Endothelial cell of umbilical vein (primary cell): ENCODE results near the gene LNPEP. TPM values are rescaled to one million over a fixed set of nuclear protein-coding genes. Genes with fewer than 3 reads are reported as not detected.

Experiments used
- BruUV-seq: library from RNA; stranded (reverse); fragments of 400-500 nt; replicated peaks from 2 replicates; lab custom pipeline; 2021; lab: Mats Ljungman, UMichigan
- CTCF ChIA-PET: fragments of 300-600, 350-600 bp; sonication (Branson Sonifier 250); formaldehyde crosslinking; loops from one replicate; lab custom pipeline; 2021; ENCODE audit warnings: antibody characterized with exemption, inconsistent platforms; lab: Charles Lee
- POLR2A ChIA-PET: fragments of 300-600, 350-600 bp; sonication (Branson Sonifier 250); formaldehyde crosslinking; loops from one replicate; lab custom pipeline; 2021; ENCODE audit warnings: antibody characterized with exemption, inconsistent platforms; lab: Charles Lee
- DNase-seq: peaks from one replicate; pipeline ENCODE4 v3.0.0-alpha.2; 2011; ENCODE audit warnings: low read depth, low spot score
- FAIRE-seq: peaks from 2 replicates; lab custom pipeline; 2011; peaks lifted over from hg19 to GRCh38; lab: Jason Lieb, UNC
- H2AFZ ChIP-seq: 2 replicates; pipeline ENCODE4 v1.6.0; 2012; ENCODE audit warnings: low read depth, low read length, control low read depth, inconsistent platforms
- H3K27ac ChIP-seq: 2 replicates; pipeline ENCODE4 v1.5.1; 2011; ENCODE audit warnings: low read depth, mild to moderate bottlenecking, control low read depth, low read length, moderate library complexity; ENCODE audit not compliant: insufficient read depth
- H3K27me3 ChIP-seq, 2 experiments: 2 replicates each; pipeline versions ENCODE4 v1.6.0 to v1.6.1; 2011; ENCODE audit warnings: low read length in 2 of 2, mixed read lengths in 1 of 2; ENCODE audit not compliant: control insufficient read depth in 2 of 2, insufficient read depth in 2 of 2
- H3K36me3 ChIP-seq, 2 experiments: 2 replicates in 1 of 2; 3 replicates in 1 of 2; pipeline ENCODE4 v1.5.1; 2011; ENCODE audit warnings: low read length in 2 of 2, mild to moderate bottlenecking in 1 of 2, moderate library complexity in 1 of 2; ENCODE audit not compliant: control insufficient read depth in 2 of 2, insufficient read depth in 2 of 2; ENCODE audit errors: extremely low read depth in 1 of 2
- H3K4me1 ChIP-seq: 3 replicates; pipeline ENCODE4 v1.5.1; 2011; ENCODE audit warnings: mild to moderate bottlenecking, low read length; ENCODE audit not compliant: control insufficient read depth, insufficient read depth; ENCODE audit errors: extremely low read depth
- H3K4me2 ChIP-seq: 2 replicates; pipeline ENCODE4 v1.6.1; 2011; ENCODE audit warnings: low read length, control low read depth, mixed read lengths; ENCODE audit not compliant: insufficient read depth
- H3K4me3 ChIP-seq, 3 experiments: fragments of 200-600 bp in 1 of 3; sonication (generic), shearing (Covaris generic) in 1 of 3; replicated peaks in 1 of 3; 2 replicates each; pipeline ENCODE4 v1.5.1; 2011 to 2016; ENCODE audit warnings: control low read depth in 3 of 3, low read length in 3 of 3, mild to moderate bottlenecking in 2 of 3, inconsistent platforms in 1 of 3, low read depth in 1 of 3, moderate library complexity in 1 of 3; ENCODE audit not compliant: insufficient read depth in 1 of 3
- H3K79me2 ChIP-seq: 2 replicates; pipeline ENCODE4 v1.6.0; 2012; ENCODE audit warnings: low read length, inconsistent platforms; ENCODE audit not compliant: control insufficient read depth, insufficient read depth
- H3K9ac ChIP-seq: replicated peaks from 2 replicates; pipeline ENCODE3; 2011; ENCODE audit warnings: low read length, control low read depth; ENCODE audit not compliant: insufficient read depth; ENCODE audit errors: extremely low read depth
- H3K9me1 ChIP-seq: replicated peaks from 3 replicates; pipeline ENCODE4 v1.6.0; 2011; ENCODE audit warnings: mild to moderate bottlenecking, low read length; ENCODE audit not compliant: control insufficient read depth, insufficient read depth; ENCODE audit errors: extremely low read depth
- H3K9me3 ChIP-seq: replicated peaks from 2 replicates; pipeline ENCODE4 v1.5.1; 2012; ENCODE audit warnings: low read length, inconsistent platforms; ENCODE audit not compliant: control insufficient read depth, insufficient read depth
- H4K20me1 ChIP-seq: replicated peaks from 2 replicates; pipeline ENCODE3; 2011; ENCODE audit warnings: mild to moderate bottlenecking, low read length; ENCODE audit not compliant: control insufficient read depth, insufficient read depth; ENCODE audit errors: extremely low read depth
- CTCF ChIP-seq, 2 donors: IDR thresholded peaks; 1 replicate in 1 of 2; 2 replicates in 1 of 2; pipeline ENCODE4 v1.5.1; 2011; ENCODE audit warnings: low read length in 2 of 2, mild to moderate bottlenecking in 2 of 2, moderate library complexity in 2 of 2, control low read depth in 1 of 2, inconsistent platforms in 1 of 2, low read depth in 1 of 2; ENCODE audit not compliant: insufficient read depth in 1 of 2; ENCODE audit errors: extremely low read depth in 1 of 2
- EZH2 ChIP-seq: IDR thresholded peaks from 2 replicates; pipeline ENCODE4 v1.6.1; 2012; ENCODE audit warnings: borderline replicate concordance, low read depth, mild to moderate bottlenecking, moderate library complexity, low read length, inconsistent platforms; ENCODE audit not compliant: severe bottlenecking
- FOS ChIP-seq: IDR thresholded peaks from 2 replicates; pipeline ENCODE4 v1.6.1; 2011; ENCODE audit warnings: mild to moderate bottlenecking, low read length, moderate library complexity, borderline replicate concordance; ENCODE audit not compliant: insufficient read depth
- GATA2 ChIP-seq: IDR thresholded peaks from 2 replicates; pipeline ENCODE4 v1.7.0; 2011; ENCODE audit warnings: low read depth, mild to moderate bottlenecking, moderate library complexity, mixed read lengths, low read length; ENCODE audit not compliant: insufficient read length, insufficient read depth
- JUN ChIP-seq: IDR thresholded peaks from 2 replicates; pipeline ENCODE4 v1.6.1; 2011; ENCODE audit warnings: borderline replicate concordance, low read depth; ENCODE audit not compliant: insufficient read length, insufficient read depth
- MAX ChIP-seq: IDR thresholded peaks from 2 replicates; pipeline ENCODE4 v1.6.1; 2011; ENCODE audit not compliant: insufficient read depth, insufficient read length
- MYC ChIP-seq: IDR thresholded peaks from one replicate; pipeline ENCODE4 v1.6.1; 2011; ENCODE audit warnings: mild to moderate bottlenecking, low read depth, low read length
- POLR2A ChIP-seq: IDR thresholded peaks from 2 replicates; pipeline ENCODE4 v1.6.1; 2012; ENCODE audit warnings: low read depth, mild to moderate bottlenecking, control low read depth, low read length
- POLR2AphosphoS5 ChIP-seq: IDR thresholded peaks from 2 replicates; pipeline ENCODE4 v1.6.1; 2012; ENCODE audit warnings: low read depth, mild to moderate bottlenecking, control low read depth, low read length, moderate library complexity; ENCODE audit not compliant: insufficient read depth
- dilution Hi-C: fragments of 300-500 bp; cut with MboI; formaldehyde crosslinking; loops from one replicate; pipeline ENCODE4 v1.15.0; 2019; ENCODE audit warnings: low sequenced_read_pairs; ENCODE audit not compliant: extremely low pct_ligation_motif_present
- intact Hi-C: fragments of 100-400 bp; cut with micrococcal nuclease; formaldehyde crosslinking; loops from one replicate; pipeline ENCODE4 v1.10.0; 2022
- polyA plus RNA-seq, 4 experiments: library from polyadenylated mRNA; depleted of rRNA in 3 of 4; stranded (reverse) in 3 of 4; unstranded in 1 of 4; fragments of >200 nt; gene quantifications; 2 replicates each; pipeline versions ENCODE4 v1.2.1 to v1.2.3, GENCODE V29; 2011 to 2012; ENCODE audit warnings: missing spikeins in 1 of 4
- total RNA-seq: library from RNA; stranded (reverse); gene quantifications from 2 replicates; pipeline ENCODE4 v1.2.3, GENCODE V29; 2021

The LNPEP gene
- total and polyA plus RNA-seq, 2 donors (not counting 3 experiments of a cell fraction or from before 2014, with no cell fraction given): 7.0 to 23.5 TPM

GRCh38 chr5:96901841-96902240 is 34.0 kb upstream of the LNPEP start:
- Histone ChIP-seq H3K27ac (no peak overlapping the region), H2AFZ (no peak overlapping the region), H3K4me1 (no peaks in the 10 kb centered on the region), H3K4me3 (no peak overlapping the region), H3K9me1 (no peaks in the 10 kb centered on the region), H3K4me2 (no peak overlapping the region), H3K27me3 (no peaks in the 10 kb centered on the region), H3K36me3 (peaks cover 2 to 3% of the 10 kb centered on the region in 2 experiments), H3K9me3 (no peaks in the 10 kb centered on the region), H3K79me2 (no peaks in the 10 kb centered on the region), H4K20me1 (no peaks in the 10 kb centered on the region), H3K9ac (no peak overlapping the region)
- BruUV-seq: no TSS peak
- dilution Hi-C loops (no loop called here), intact Hi-C loops (loop anchor here (2.0 kb wide), 1 partner anchor 33 kb away; no protein-coding TSS in a partner anchor)
- FAIRE-seq (no peak), DNase-seq (no peak)
- ChIA-PET CTCF (interaction anchor here (1.3 to 3.5 kb wide), 4 partner anchors 9 to 149 kb away, joined by 3 to 25 read pairs (median 5); no protein-coding TSS in a partner anchor), POLR2A (no interaction called here)
- TF ChIP-seq POLR2A (no peak), EZH2 (no peak), CTCF (IDR thresholded peaks at IDR 0.05; ENCODE audit: extremely low read depth in 1 of 2, insufficient read depth in 1 of 2, low read depth in 1 of 2, low read length in 2 of 2) (no peak), FOS (no peak), POLR2AphosphoS5 (no peak), JUN (no peak), MYC (no peak), GATA2 (no peak), MAX (no peak)
